ENCODE measurements around the gene SNCB.
"Not testable (repeated sequence)": the region's sequence is repeated elsewhere in the genome, so short reads cannot be mapped to it uniquely, and the experiment has no call there.

The SNCB gene

DNA sequence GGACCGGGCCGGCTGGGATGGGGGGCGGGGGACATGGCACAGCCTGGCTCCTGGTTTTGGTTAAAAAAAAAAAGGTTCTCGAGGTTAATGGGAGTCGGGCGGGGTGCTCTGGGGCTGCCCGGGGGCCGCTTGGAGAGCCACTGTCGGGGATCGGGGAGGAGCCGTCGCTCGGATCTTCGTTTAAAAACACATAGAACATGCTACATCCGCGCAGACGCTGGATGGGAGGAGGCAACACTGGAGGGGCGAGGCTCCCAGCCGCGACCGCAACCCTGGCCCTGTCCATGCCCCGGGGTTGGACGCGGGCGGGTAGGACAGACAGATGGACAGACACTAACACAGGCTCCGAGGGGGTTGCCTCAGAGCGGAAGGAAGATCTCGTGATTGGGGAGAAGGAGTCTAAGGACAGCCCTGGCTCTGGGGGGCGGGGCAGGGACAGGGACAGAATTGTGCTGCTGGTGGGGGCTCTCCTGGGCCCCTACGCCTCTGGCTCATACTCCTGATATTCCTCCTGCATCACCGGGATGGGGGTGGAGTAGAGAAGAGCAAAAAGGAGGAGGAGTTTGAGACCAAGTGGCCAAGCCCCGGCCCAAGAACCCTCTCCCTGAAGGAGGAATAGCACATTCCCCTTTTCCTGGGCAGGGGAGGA, 9.9 kb downstream of the SNCB start:
- no peak for DNase-seq

DNA sequence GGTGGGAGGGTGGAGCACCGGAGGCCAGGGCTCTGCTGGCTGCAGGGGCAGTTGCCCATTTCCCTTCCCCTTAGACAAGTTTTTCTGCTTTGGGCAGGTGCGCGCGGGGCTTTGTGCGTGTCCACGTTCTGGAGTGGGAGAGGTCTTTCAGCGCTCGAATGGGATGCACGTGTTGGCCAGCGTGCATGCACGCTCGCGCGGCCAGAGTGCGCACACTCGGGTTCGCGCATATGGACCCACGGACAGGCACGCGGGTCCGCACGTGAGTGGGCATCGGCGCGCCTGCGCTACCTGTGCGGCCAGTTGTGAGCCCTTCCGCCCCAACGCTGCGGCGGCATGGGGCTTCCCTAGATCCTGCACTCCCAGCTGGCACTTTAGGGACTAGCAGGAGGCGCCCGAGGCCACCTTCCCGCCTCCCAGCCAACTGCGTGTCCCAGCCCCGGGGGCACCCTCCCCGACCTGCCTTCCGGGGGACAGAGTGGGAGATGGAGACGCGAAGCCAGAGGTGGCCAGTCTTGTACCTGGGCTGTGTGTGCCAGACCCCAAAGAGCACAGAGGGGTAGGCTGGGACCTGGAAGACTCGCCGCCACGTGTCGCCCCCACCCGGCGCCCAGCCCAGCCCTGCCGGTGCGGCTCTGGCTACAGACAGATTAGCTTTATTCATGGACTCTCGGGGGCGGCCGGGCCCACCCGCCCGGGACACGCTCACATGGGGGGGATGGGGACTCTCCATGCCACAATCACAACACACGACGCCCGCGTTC, 10.6 kb downstream of the SNCB start:
- no peak for DNase-seq

DNA sequence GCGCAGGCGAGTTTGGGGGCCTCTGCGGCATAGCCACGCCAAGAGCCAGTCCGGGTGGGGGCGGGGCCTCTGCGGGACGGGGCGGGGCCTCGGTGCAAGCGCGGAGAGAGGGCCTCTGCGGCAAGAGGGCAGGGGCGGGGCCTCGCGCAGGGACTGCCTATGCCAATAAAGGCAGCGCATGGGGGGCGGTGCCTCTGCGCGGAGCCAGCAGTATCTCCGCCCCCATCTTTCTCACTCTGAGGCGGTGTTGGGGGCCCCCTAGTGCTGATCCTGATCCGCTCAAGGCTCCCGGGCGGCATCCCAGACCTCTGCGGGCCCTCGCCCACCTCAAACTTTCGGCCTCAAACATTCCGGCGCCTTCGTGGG, 11.1 kb downstream of the SNCB start:
- peak; percentile 88 for DNase-seq

- DNase-seq: no peak
Observed at GRCh38 chr5:176618783-176619182, 11.6 kb downstream of the SNCB start.

- no peak for DNase-seq
Observed at GRCh38 chr5:176616511-176616910, 13.8 kb downstream of the SNCB start.

- peak; percentile 79 for DNase-seq
Observed at GRCh38 chr5:176614805-176615478, 15.4 kb downstream of the SNCB start.

DNA sequence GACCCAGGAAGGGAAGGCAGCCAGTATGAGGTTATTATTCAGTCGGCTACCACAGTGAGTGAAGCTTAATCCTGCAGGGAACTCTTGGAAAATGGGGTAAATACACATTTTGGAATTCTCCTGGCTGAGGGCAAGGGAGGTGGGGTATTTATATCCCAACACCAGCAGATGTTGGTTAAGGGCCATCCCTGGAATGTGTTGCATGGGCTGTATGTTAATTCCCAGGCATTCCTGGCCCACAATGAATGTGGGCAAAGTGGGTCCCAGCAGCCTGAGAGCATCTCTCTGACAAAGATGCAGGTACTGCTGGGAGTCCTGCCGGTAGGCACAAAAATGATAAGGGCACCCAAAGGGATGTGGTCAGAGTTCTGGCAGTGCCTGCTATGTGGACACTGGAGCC, 17.5 kb downstream of the SNCB start:
- DNase-seq: no peak

GRCh38 chr5:176612008-176612407, 18.3 kb downstream of the SNCB start:
- DNase-seq: no peak

DNA sequence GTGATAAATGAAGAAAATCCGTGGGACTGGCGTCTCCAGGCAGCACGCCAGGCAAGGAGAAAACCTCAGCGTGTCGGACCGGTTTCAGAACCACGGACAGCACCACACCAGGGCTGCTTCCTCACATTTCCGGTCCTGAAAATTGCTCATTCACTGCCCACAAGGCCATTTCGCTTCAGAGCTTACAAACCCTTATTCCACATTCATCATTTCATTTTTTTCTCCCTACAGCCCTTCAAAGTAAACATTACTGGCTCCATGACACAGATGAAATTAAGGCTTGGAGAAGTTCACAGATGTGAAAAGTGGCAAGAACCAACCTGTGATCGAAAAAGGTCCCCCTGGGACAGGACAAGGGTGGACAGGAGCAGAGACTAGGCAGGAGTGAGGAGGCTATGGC, 18.9 kb downstream of the SNCB start:
- DNase-seq: peak; percentile 80

- DNase-seq: no peak
Observed at GRCh38 chr5:176610435-176610773, 19.9 kb downstream of the SNCB start.

DNA sequence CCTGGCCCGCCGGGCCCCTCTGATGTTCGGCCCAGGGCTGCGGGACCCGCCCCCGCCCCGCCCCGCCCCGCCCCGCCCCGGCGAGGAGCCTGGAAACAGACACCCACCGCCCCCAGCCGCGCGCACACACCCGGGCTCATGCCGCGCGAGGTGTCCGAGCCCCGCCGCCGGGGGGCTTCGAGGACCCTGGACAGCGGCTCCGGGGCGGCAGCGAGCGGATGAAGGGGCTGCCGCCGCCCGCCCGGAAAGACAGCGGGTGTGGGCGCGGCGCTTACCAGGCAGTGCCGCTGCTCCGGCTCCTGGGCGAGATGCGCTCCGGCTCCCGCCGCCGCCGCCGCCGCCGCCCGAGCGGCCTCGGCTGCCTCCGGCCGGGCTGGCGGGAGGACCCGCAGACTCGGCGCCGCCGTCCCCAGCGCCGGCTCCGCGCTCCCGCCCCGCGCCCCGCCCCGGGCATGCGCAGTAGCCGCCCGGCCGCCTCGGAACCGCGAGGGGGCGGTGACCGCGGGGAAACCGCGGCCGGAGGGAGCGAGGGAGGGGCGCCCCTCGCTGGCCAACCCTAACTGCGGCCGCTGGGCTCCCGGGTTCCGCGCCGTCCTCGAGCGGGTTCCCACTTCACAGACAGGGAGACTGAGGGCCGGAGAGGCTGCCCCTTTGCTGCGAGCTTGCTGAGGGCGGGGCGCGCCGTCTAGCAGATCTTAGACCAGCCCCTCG, 20.5 kb downstream of the SNCB start, which contains the start of gene GPRIN1:
Gene GPRIN1, minus strand, starts transcription at position 433 of the 711 bp plus-strand sequence. CDS start 10,322 bp downstream, outside the sequence.
- peak; percentile 59 for DNase-seq

DNA sequence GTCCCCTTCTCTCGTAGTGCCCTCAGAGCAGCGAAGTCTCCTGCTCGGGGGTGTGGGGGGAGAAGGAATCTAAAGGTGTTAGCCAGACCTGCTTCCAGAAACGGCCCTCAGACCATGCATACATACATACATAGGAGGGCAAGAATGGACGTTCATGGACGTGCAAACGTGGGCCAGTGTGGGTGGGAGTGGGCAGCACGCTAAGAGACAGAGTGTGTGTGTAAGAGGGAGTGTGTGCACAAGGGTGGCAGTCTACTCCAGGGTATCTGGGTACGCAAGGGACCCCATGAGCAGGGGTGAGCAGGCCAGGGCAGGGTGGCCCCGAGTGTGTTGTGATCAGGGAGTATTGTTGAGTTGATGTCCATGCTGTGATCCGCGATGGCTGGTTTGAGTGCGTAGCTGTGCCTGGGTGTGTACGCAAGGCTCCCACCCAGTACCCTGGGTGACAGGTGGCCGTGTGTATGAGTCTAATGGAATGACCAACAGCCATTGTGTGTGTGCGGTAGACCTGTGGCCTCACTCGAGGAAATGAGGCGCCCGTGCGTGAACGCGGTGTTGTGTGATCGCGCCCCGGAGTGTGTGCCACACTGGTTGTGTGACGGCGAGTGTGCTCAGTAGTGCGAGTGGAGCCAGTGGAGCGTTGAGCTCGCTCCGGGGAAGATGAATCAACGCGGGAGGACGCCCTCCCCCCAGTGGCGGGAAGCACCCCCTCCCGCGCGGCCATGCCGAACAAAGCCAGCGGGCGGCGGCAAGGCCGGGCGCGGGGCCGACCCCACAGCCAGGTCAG, 21.2 kb downstream of the SNCB start:
- DNase-seq: no peak

DNA sequence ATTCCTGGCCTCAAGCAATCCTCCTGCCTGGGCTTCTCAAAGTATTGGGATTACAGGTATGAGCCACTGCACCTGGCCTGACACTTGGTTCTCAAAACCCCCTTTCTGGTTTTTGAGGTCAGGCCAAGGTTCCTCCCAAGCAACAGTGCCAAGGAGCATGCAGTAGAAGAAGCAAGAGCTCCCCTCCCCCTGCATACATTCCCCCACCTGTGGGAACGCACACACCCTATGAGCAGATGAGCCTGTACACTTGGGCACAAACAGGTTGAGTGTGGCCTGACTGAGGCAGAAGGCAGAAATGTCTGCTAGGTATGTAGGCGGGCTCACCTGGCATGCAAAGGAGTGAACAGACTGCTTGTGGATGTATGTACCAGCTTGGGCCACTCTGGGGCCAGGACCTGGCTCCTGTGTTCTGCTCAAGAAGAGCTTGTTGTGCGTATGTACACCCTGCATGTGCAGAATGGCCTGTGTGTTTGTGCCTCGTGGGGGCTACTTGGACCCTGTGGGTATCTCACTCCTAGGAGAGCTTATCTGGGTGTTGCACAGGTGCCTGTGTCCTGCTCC, 22.1 kb downstream of the SNCB start:
- DNase-seq: no peak

DNA sequence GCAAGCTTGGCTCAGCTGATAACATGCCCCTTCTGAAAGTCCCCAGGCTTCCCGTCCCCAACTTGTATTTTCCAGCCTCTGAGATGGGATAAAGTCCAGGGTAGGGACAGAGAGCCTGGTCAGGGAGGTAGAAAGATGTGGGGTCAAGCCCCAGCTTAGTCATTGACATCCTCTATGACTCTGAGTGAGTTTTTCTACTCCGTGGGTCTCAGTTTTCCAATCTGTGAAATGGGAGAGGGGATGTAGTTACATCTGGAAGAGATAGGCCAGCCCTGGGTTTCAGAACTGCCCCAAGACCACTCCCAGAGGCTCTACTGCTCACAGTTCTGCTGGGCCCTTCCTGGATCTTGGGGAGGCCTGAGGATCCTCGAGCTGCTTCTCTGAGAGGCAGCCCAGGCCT, 23.5 kb downstream of the SNCB start:
- no peak for DNase-seq

DNA sequence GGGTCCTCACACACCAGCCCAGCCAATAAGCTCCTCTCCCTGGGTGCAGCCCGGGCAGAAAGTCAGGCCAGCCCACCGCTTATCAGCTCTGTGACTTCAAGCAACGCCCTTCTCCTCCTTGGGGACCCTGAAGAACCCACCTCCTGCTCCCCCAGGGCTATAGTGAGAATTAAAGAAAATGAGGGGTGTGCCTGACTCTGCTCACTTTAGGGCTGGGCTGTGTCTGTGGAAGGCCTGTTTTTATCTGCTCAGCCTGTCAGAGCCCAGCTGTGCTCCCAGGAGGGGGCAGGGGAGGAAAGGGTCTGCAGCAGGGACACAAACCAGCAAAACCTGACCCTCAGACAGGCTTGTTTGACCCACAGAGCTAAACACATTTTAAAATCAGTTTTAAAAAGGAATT, 24.3 kb downstream of the SNCB start:
- DNase-seq: no peak

GRCh38 chr5:176603091-176603490, 27.2 kb downstream of the SNCB start:
- no peak for DNase-seq

GRCh38 chr5:176601901-176602482, 28.3 kb downstream of the SNCB start:
- DNase-seq: no peak

DNA sequence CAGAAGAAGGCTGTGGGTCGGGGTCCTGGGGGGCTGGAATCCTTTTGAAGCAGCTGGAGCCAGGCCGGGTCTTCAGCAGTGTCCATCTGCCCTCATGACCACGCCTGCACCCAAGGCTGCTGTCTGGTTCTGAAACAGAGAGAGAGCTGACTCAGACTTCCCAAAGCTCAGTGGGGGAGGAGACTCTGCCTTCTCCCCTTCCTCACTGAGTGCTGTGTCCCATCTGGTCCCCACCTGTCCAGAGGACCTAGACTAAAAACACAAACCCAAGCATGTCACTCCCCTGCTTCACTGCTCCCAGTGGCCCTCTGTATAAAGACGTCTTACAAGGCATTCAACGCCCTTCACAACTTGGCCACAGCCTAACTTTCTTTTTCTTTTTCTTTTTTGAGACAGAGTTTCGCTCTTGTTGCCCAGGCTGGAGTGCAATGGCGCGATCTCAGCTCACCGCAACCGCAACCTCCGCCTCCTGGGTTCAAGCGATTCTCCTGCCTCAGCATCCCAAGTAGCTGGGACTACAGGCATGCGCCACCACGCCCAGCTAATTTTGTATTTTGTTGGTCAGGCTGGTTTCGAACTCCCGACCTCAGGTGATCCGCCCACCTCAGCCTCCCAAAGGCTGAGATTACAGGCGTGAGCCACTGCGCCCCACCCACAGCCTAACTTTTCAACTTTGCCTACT, 30.4 kb downstream of the SNCB start:
- DNase-seq: not testable (repeated sequence)

- DNase-seq: no peak
Observed at GRCh38 chr5:176597417-176598389, 32.6 kb downstream of the SNCB start.

Measured in fibroblast of skin of right biceps (primary cell).